Neural progenitor cell (in vitro differentiated cells): Measurements from ENCODE around the gene PDCD6IP.

Experiments used
- CTCF ChIP-seq: fragments of 200-600 bp; sonication (generic); IDR thresholded peaks from 2 replicates; pipeline ENCODE4 v1.5.1; 2017; ENCODE audit warnings: antibody characterized with exemption, mild to moderate bottlenecking
- EZH2 ChIP-seq: fragments of 200-600 bp; sonication (generic); IDR thresholded peaks from 2 replicates; pipeline ENCODE4 v1.6.1; 2017; ENCODE audit warnings: antibody characterized with exemption, mild to moderate bottlenecking, moderate library complexity
- EZH2phosphoT487 ChIP-seq: fragments of 200-600 bp; sonication (generic); IDR thresholded peaks from 2 replicates; pipeline ENCODE4 v1.6.1; 2017; ENCODE audit warnings: antibody characterized with exemption

- TF ChIP-seq CTCF (no peak), EZH2phosphoT487 (no peak), EZH2 (no peak)
Observed at GRCh38 chr3:33795131-33795530, 3.3 kb upstream of the PDCD6IP start.
